Embryonic facial prominence (tissue), 1 donor: ENCODE results near the gene PODXL2.
A peak's percentile ranks its signal among the peaks of the same experiment; 100 is the strongest.
"Not testable (repeated sequence)": the region's sequence is repeated elsewhere in the genome, so short reads cannot be mapped to it uniquely, and the experiment has no call there.

Experiments
- DNase-seq: peaks from one replicate; pipeline ENCODE4 v3.0.0-alpha.2; 2016; ENCODE audit errors: extremely low spot score

Gene PODXL2

DNA sequence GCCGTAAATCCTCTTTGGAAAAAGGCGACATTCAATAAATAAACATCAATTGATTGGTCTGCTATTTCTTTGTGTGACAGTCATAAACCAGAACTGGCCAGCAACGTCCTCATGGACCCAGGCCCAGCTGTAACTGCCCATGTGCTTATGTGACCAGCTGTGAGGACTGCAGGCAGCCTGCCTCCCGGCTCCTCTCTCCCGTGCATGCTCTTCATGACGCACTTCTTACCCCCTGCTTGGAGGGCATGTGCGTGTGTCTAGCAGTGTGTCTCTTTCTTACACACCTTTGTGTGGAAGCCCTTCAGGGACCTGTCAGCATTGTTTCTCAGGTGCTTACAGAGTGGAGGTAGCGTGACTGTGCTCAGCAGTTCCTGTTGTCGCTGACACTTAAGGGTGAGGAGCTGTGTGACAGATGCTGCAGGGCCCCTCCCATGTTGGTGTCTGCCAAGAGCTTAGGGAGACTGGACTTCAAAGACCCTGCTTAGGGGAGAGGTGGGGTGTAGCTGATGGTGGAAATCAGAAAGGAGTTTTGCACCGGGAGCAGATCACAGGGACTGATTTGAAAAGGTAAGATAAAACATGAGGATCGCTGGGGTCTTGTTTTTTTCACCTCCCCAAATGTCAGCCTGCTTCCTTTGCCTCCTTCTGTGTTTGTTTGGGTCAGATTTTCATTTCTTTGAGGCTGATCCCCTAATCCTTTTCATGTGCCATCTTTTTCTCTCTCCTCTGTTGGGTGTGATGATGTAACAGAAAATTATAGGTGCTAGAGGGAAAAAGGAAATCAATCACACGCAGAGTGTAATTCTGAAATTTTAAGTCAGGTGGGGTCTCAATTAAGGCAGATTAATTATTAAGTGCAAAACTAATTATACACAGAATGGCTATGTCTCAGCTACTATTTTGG lies 2.1 kb downstream of the PODXL2 start:
- no peak for DNase-seq

DNA sequence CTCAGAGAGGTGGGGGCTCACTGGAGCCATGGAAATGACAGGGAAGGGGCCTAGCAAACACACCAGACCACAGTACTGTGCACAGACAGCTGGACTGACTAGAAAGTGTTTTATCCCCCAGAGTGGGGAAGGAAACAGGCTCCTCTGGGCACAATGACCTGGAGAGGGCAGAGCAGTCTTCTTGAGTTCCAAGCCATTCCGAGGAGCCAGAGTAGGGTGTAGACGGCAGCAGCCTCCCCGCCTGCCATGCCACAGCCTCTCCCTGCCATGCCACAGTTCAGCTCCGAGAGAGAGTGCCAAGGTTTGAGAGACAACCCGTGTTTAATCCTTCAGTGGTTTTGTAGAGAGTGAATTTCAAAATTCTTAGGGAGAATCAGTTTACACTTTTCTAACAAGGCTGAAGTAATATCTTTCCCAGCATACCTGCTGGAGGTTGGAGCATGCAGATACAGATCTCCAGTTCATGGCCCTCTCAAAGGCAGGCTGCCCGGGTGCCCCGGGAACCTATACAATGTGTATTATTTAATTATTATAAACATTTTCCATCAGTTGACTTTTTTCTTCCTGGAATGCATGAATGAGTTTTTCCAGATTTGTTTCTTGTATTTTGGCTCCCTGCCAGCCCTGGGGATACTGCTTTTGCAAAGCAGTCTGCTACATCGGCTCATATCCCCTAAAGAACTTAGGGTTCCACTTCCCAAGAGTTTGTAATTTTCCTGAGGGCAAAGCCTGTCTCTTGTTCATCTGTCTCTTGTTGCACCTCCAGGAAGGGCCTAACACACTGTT lies 3.2 kb downstream of the PODXL2 start:
- DNase-seq: peak; percentile 52

DNA sequence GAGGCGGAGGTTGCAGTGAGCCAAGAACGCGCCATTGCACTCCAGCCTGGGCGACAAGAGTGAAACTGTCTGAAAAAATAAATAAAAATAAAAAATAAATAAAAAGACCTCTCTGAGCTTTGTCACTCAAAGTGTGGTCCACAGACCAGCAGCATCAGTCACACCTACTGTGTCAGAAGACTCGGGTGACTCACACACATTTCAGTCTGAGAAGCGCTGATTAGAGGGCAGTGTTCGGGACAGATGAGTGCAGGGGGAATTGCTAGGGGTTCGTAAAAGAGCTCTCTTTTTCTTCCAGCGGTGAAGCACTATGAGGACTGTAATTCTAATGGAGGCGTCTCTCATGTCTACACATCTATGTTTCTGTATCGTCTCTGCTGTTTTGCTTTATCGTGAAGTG lies 5.7 kb downstream of the PODXL2 start:
- DNase-seq: no peak

GRCh38 chr3:127637546-127637945 lies 8.6 kb downstream of the PODXL2 start:
- DNase-seq: no peak

DNA sequence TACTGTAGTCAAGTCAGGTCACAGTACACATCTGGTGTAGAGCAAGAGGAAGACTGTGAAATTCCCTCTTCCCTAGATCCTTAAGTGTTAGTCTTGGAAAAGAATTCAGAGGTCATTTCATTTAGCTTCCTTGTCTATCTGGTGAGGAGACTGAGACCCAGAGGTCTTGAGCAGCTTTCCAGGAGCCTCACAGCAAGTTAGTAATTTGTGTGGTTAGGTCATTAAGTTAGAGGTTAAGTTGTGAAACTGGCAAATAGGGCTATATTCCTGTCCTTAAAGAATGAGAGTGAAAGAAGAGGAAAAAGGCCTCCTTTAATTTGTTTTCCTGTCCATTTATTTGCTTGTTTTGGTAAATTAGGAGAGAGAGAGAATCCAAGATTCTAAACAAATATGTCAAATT lies 9.0 kb downstream of the PODXL2 start:
- no peak for DNase-seq

DNA sequence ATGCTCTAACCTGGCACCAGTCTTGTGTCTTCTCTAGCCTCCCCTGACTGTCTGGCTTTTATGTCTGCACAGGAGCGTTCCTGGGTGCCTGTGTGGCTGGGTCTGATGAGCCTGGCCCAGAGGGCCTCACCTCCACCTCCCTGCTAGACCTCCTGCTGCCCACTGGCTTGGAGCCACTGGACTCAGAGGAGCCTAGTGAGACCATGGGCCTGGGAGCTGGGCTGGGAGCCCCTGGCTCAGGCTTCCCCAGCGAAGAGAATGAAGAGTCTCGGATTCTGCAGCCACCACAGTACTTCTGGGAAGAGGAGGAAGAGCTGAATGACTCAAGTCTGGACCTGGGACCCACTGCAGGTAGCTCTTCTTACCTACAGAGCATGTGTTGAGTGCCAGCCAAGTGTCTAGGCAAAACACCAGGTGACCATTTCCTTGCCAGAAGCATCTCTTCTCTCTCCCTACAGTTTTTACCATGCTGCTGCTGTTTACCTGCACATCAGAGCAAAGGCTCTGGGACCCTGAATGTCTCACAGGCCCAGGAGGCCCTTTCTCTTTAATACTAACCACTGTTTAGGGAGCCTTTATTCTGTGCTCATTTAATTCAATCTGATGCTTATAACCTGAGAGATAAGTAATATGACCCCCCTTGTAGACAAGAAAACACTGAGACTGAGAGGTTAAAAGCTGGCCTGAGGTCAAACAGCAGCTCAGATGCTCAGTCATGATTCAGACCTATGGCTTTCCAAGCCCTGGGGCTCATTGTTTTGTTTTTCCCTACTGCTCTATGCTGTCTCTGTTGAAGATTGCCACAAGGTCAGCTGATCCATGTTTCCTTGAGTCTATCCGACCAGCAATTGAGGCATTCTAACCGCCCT lies 10.4 kb downstream of the PODXL2 start:
- DNase-seq: no peak

- no peak for DNase-seq
Measured at GRCh38 chr3:127640042-127640355, 11.0 kb downstream of the PODXL2 start.

GRCh38 chr3:127644641-127645370 lies 15.8 kb downstream of the PODXL2 start:
- no peak for DNase-seq

- no peak for DNase-seq
Measured at GRCh38 chr3:127645371-127646015, 16.5 kb downstream of the PODXL2 start.

GRCh38 chr3:127646501-127647046 lies 17.6 kb downstream of the PODXL2 start:
- no peak for DNase-seq

DNA sequence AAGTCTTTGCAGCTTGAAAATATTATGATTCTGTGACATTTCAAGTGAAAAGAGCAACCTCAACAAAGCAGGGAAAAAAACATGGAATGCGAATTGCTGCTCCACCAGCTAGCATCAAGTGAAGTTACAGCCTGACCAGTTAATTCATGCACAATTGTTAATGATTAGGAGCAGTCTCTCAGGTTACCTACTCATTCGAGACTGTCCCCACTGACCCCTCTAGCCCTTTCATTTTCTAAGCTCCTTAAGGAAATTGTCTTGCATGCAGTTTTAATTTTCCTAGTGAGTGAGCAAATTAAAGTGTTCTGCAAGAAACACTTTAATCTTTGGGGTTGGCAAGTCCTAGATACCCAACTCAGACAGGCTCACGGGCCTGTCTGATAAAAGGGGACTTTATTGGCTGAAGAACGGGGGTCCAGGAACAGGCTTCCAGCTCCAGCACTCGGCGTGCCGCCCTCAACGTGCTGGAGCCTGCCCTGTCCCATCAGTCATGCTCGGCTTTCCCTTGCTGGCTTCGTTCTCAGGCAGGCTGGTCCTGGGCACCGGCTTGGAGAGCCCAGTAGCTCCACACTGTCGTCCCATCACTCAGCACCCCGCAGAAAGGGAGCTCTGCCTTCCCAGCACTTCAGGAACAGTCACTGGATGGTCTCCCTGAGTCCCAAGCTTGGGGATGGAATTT lies 18.3 kb downstream of the PODXL2 start:
- DNase-seq: no peak

DNA sequence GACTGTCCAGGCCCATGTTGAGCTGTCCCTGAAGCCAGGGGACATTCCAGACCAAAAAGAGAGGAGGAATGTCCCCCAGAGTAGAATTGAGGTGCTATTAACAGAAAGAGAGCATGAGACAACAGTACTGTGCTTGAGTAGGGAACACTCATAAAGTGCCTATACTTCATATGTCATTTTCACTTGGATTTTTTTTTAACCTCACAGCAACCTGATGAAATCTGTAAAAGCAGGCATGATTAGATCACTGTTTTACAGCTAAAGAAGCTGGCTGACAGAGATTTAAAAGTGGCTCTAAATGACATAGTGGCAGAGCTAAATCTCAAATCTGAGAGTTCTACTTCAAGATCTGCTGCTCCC lies 18.8 kb downstream of the PODXL2 start:
- DNase-seq: no peak

GRCh38 chr3:127650236-127650635 lies 21.3 kb downstream of the PODXL2 start:
- DNase-seq: no peak

DNA sequence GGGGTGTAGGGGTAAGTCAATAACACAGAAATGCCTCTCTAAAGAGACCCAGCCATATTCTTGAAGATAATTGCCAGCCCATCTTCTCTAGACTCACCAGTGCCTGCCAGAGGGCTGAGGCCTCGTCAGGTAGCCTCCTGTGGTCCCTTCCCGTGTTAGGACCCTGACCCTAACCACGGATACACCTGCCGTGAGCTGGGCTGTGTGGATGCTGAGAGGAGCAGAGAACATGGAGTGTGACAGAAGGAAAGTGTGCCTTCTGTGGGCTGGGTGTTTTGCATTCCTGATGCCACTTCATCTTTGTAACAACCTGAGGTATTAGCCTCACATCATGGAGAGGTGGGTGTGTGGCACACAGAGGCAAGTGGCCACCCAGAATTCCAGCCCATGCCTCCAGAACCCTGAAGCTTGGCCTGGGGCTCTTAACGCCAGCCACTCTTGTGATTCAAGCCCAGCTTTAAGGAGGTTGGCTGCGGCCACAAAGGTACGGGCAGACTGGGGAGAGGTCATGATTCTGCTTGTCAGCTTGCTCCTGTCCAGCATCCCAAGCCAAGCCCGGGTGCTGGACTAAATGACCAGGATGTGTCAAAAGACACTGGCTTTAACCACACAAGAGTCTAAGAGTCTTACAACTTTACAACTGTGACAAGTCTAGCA lies 22.7 kb downstream of the PODXL2 start:
- DNase-seq: no peak

GRCh38 chr3:127652246-127652995 lies 23.4 kb downstream of the PODXL2 start:
- no peak for DNase-seq

DNA sequence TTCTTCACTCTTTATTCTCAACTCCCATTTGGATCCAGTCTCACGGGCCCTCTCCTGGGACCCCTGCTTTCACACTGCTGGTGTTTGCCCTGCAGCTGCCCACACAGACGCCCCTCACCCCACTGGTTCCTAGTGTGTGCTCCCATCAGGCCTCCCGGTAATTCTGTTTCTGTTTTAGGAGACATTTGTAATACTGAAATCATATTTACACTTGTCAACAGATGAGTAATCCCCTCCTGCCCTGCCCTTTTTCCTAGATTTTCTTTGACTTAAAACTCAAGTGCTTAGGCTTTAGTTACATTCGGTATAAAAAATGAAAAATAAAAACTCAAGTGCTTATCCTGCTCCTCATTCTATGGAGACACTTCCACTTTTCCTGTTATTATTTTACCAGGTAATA lies 25.4 kb downstream of the PODXL2 start:
- no peak for DNase-seq

GRCh38 chr3:127654993-127655392 lies 26.0 kb downstream of the PODXL2 start:
- not testable (repeated sequence) for DNase-seq

- no peak for DNase-seq
Measured at GRCh38 chr3:127655641-127656040, 26.7 kb downstream of the PODXL2 start.

GRCh38 chr3:127656906-127657305 lies 27.9 kb downstream of the PODXL2 start:
- DNase-seq: no peak
